Central memory CD8-positive, alpha-beta T cell (primary cell): ENCODE results near the gene GATAD2B.
A peak's percentile ranks its signal among the peaks of the same experiment; 100 is the strongest.

Experiments used
- ATAC-seq: fragments of 150-1000 bp; cut with Tn5 transposase; replicated peaks from 2 replicates; pipeline ENCODE4 v1.10.0; 2022; ENCODE audit warnings: mild to moderate bottlenecking, moderate FRiP score, moderate number of reproducible peaks; ENCODE audit not compliant: poor library complexity, severe bottlenecking; ENCODE audit errors: extremely low read depth
- DNase-seq, 2 donors: peaks; one replicate each; pipeline ENCODE4 v3.0.0; 2021; ENCODE audit warnings: low spot score in 2 of 2
- H3K27ac Mint-ChIP-seq: one replicate; pipeline ENCODE4 v1.8.0; 2022; ENCODE audit warnings: low read depth, mild to moderate bottlenecking, moderate library complexity, mixed read lengths
- H3K27me3 Mint-ChIP-seq: one replicate; pipeline ENCODE4 v1.8.0; 2022; ENCODE audit warnings: mixed read lengths
- H3K36me3 Mint-ChIP-seq: one replicate; pipeline ENCODE4 v1.8.0; 2022; ENCODE audit warnings: mild to moderate bottlenecking, moderate library complexity, mixed read lengths; ENCODE audit not compliant: insufficient read depth
- H3K4me1 Mint-ChIP-seq: one replicate; pipeline ENCODE4 v1.8.0; 2022; ENCODE audit warnings: mixed read lengths
- H3K4me3 Mint-ChIP-seq: one replicate; pipeline ENCODE4 v1.8.0; 2022; ENCODE audit warnings: mild to moderate bottlenecking, moderate library complexity, mixed read lengths
- H3K9me3 Mint-ChIP-seq: one replicate; pipeline ENCODE4 v1.8.0; 2022; ENCODE audit warnings: mixed read lengths

GATAD2B gene

GRCh38 chr1:153799566-153800465 is 123.0 kb downstream of the GATAD2B start:
- Mint-ChIP-seq H3K27me3 (no peaks in the 10 kb centered on the region), H3K36me3 (peaks cover 6% of the 10 kb centered on the region), H3K9me3 (no peaks in the 10 kb centered on the region), H3K4me3 (no peak overlapping the region), H3K4me1 (peaks cover 40% of the 10 kb centered on the region), H3K27ac (no peak overlapping the region)
- DNase-seq (no peak), ATAC-seq (no peak)

GRCh38 chr1:153799016-153799415 is 123.8 kb downstream of the GATAD2B start:
- Mint-ChIP-seq H3K27me3 (no peaks in the 10 kb centered on the region), H3K4me3 (no peak overlapping the region), H3K9me3 (no peaks in the 10 kb centered on the region), H3K27ac (no peak overlapping the region), H3K36me3 (peaks cover 6% of the 10 kb centered on the region), H3K4me1 (peaks cover 37% of the 10 kb centered on the region)
- ATAC-seq (no peak), DNase-seq (no peak)

GRCh38 chr1:153798468-153798780 is 124.3 kb downstream of the GATAD2B start:
- peaks cover 6% of the 10 kb centered on the region for H3K36me3 Mint-ChIP-seq
- H3K27ac Mint-ChIP-seq: no peak overlapping the region
- H3K27me3 Mint-ChIP-seq: no peaks in the 10 kb centered on the region
- no peaks in the 10 kb centered on the region for H3K9me3 Mint-ChIP-seq
- DNase-seq (no peak), ATAC-seq (no peak)
- peaks cover 31% of the 10 kb centered on the region for H3K4me1 Mint-ChIP-seq
- no peak overlapping the region for H3K4me3 Mint-ChIP-seq

GRCh38 chr1:153796786-153797659 is 125.7 kb downstream of the GATAD2B start:
- DNase-seq: peak; percentile 76 to 83
- Mint-ChIP-seq H3K36me3 (peaks cover 8% of the 10 kb centered on the region), H3K4me1 (peaks cover 21% of the 10 kb centered on the region), H3K4me3 (no peak overlapping the region), H3K27me3 (no peaks in the 10 kb centered on the region), H3K27ac (peak overlapping the region; percentile 84), H3K9me3 (no peaks in the 10 kb centered on the region)
- peak; percentile 85 for ATAC-seq

GRCh38 chr1:153795934-153796785 is 126.6 kb downstream of the GATAD2B start:
- H3K27ac Mint-ChIP-seq: peak overlapping the region; percentile 84
- DNase-seq (no peak), ATAC-seq (peak; percentile 78)
- H3K4me3 Mint-ChIP-seq: no peak overlapping the region
- peaks cover 19% of the 10 kb centered on the region for H3K4me1 Mint-ChIP-seq
- no peaks in the 10 kb centered on the region for H3K9me3 Mint-ChIP-seq
- peaks cover 5% of the 10 kb centered on the region for H3K36me3 Mint-ChIP-seq
- no peaks in the 10 kb centered on the region for H3K27me3 Mint-ChIP-seq

- H3K4me1 Mint-ChIP-seq: peaks cover 24% of the 10 kb centered on the region
- H3K27ac Mint-ChIP-seq: peak overlapping the region; percentile 70
- peaks cover under 1% of the 10 kb centered on the region for H3K27me3 Mint-ChIP-seq
- DNase-seq: no peak
- peaks cover 5% of the 10 kb centered on the region for H3K36me3 Mint-ChIP-seq
- H3K4me3 Mint-ChIP-seq: no peak overlapping the region
- ATAC-seq: no peak
- no peaks in the 10 kb centered on the region for H3K9me3 Mint-ChIP-seq
Observed at GRCh38 chr1:153795330-153795837, 127.4 kb downstream of the GATAD2B start.

GRCh38 chr1:153794624-153795329 is 128.0 kb downstream of the GATAD2B start:
- Mint-ChIP-seq H3K27me3 (peaks cover 7% of the 10 kb centered on the region), H3K9me3 (no peaks in the 10 kb centered on the region), H3K27ac (peak overlapping the region; percentile 70), H3K36me3 (peaks cover 5% of the 10 kb centered on the region), H3K4me1 (peaks cover 29% of the 10 kb centered on the region), H3K4me3 (peak overlapping the region; percentile 14)
- DNase-seq: no peak
- no peak for ATAC-seq

GRCh38 chr1:153793973-153794615 is 128.7 kb downstream of the GATAD2B start:
- H3K9me3 Mint-ChIP-seq: no peaks in the 10 kb centered on the region
- peaks cover 5% of the 10 kb centered on the region for H3K36me3 Mint-ChIP-seq
- H3K27ac Mint-ChIP-seq: peak overlapping the region; percentile 70
- H3K4me1 Mint-ChIP-seq: peaks cover 32% of the 10 kb centered on the region
- no peak for DNase-seq
- peak overlapping the region; percentile 14 for H3K4me3 Mint-ChIP-seq
- no peak for ATAC-seq
- peaks cover 14% of the 10 kb centered on the region for H3K27me3 Mint-ChIP-seq

GRCh38 chr1:153793261-153793972 is 129.4 kb downstream of the GATAD2B start:
- Mint-ChIP-seq H3K27me3 (peaks cover 20% of the 10 kb centered on the region), H3K9me3 (no peaks in the 10 kb centered on the region), H3K36me3 (peaks cover 5% of the 10 kb centered on the region), H3K4me1 (peaks cover 32% of the 10 kb centered on the region), H3K4me3 (no peak overlapping the region), H3K27ac (no peak overlapping the region)
- DNase-seq (no peak), ATAC-seq (no peak)

- H3K27ac Mint-ChIP-seq: peak overlapping the region; percentile 56
- no peak for ATAC-seq
- peaks cover 28% of the 10 kb centered on the region for H3K27me3 Mint-ChIP-seq
- DNase-seq: no peak
- H3K9me3 Mint-ChIP-seq: no peaks in the 10 kb centered on the region
- no peak overlapping the region for H3K4me3 Mint-ChIP-seq
- peaks cover 5% of the 10 kb centered on the region for H3K36me3 Mint-ChIP-seq
- peaks cover 32% of the 10 kb centered on the region for H3K4me1 Mint-ChIP-seq
Observed at GRCh38 chr1:153792631-153793041, 130.1 kb downstream of the GATAD2B start.
